GM18861 (cell line): ENCODE data around the gene C20orf202.
"Not testable (repeated sequence)": the region's sequence is repeated elsewhere in the genome, so short reads cannot be mapped to it uniquely, and the experiment has no call there.

ENCODE experiments used
- ATAC-seq: cut with Tn5 transposase; IDR thresholded peaks from one replicate; pipeline ENCODE4 v1.9.1; 2021; ENCODE audit not compliant: unreplicated experiment

The C20orf202 gene

DNA sequence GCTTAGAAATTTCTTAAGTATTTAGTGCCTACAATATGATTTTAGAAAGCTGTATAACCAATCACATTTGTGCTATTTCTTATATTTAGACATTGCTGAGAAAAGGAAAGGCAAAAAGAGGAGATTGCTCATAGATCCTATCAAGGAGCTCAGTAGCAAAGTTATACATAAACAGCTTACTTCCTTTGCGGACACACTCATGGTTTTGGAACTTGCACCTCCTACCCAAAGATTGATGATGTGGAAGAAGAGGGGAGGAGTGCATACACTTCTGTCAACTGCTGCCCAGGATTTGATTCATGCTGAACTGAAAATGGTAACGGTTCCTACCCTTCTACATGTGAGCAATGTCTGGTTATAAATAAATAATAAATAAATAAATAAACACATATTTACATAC, 39.3 kb downstream of the C20orf202 start:
- no peak for ATAC-seq

DNA sequence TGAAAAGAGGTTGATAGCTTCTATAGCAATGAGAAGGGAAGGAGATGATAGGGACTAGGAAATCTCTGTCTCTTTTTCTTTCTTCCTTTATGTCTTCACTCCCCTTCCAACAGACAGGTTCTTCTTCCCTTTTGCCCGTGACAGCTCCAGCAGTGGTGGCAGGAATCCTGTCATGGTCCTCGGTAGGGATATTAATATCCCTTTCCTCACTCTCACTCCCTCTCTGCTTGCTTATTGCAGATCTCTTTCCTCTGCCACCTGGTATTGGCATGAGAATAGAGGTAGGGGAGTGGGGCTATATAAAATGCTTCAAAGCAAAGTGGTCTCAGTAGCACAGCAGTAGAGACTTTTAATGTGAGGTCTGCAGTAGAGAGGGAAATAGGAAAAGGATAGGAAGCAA, 42.3 kb downstream of the C20orf202 start:
- no peak for ATAC-seq

DNA sequence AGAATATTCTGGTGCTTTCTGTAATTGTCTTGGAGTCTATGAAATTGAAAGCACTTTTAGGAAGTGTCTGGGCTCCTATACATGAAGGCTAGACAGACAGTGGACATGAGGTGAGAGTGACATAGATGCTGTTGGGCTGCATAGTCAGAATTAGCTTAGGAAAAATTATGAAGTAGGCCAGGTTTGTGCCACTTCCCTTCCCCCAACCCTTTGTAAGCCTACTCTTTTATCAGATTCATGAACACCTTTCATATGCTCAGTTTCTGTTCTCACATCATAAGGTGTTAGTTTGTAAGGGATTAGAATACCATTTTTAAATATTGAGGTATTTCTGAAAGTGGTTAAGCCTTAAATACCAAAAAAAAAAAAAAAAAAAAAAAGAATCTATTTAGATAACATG, 44.4 kb downstream of the C20orf202 start:
- no peak for ATAC-seq

DNA sequence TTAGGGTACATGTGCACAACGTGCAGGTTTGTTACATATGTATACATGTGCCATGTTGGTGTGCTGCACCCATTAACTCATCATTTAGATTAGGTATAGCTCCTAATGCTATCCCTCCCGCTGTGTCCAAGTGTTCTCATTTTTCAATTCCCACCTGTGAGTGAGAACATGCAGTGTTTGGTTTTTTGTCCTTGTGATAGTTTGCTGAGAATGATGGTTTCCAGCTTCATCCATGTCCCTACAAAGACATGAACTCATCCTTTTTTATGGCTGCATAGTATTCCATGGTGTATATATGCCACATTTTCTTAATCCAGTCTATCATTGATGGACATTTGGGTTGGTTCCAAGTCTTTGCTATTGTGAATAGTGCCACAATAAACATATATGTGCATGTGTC, 47.0 kb downstream of the C20orf202 start:
- ATAC-seq, result not testable (repeated sequence)

DNA sequence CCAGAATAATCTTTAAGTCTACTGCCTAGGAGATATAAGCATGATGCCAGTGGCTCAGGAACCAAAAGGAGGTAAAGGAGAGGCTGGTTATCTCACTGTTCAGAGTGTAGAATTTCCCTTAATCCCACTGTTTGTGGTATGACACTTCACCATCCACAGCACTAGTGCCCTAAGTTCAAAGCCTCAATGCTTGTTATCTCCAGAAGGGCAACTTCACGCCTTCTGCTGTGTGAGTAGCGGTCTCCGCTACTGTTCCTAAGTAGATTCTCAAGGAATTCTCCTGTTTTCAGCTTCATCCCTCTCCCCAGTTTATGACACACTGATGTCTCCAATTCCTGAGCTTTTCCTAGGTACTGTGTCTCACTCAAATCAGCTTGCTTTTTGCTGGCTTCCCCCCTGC, 49.2 kb downstream of the C20orf202 start:
- no peak for ATAC-seq

DNA sequence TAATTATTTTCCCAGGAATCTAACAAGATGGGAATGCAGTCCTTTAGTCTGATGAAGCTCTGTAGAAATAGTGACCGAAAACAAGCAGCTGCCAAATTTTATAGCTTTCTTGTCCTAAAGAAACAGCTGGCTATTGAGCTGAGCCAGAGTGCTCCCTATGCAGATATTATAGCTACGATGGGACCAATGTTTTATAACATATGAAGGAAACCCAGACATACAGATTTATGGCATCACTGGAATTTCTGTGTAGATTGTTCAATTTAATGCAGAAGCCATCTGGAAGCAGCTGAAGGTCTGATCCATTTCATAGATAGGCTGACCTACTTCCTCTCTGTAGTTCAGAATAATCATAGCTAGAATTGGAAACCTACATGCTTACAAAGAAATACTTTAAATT, 51.0 kb downstream of the C20orf202 start:
- no peak for ATAC-seq

DNA sequence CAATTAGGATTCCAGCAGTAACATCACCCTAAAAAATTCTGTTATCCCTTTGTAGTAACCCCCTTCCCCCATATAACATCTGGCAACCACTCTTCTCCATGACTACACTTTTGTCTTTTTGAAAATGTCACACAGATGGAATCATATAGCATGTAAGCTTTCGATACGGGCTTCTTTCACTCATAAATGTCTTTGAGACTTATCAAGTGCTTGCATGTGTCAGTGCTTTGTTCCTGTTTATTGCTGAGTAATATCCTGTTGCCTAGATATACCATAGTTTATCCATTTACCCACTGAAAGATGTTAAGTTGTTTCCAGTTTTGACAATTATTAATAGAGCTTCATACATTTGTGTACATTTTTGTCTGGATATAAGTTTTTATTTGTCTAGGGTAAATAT, 52.4 kb downstream of the C20orf202 start:
- ATAC-seq, result no peak
